ENCODE measurements around the gene ARMCX4. TPM values are rescaled to one million over a fixed set of nuclear protein-coding genes. Genes with fewer than 3 reads are reported as not detected.
"Not testable (repeated sequence)": the region's sequence is repeated elsewhere in the genome, so short reads cannot be mapped to it uniquely, and the experiment has no call there.

The ARMCX4 gene
- total RNA-seq, 1 experiment from 2014 or later: 5.0 TPM

GRCh38 chrX:101488796-101489195, 3.5 kb downstream of the ARMCX4 start:
- no peaks in the 10 kb centered on the region for H3K36me3 Mint-ChIP-seq (ENCODE audit: insufficient read depth, unreplicated experiment)
- H3K9me3 Mint-ChIP-seq (ENCODE audit: unreplicated experiment): no peaks in the 10 kb centered on the region
- H3K4me3 Mint-ChIP-seq (ENCODE audit: unreplicated experiment): no peak overlapping the region
- DNase-seq: no peak
- H3K27me3 Mint-ChIP-seq (ENCODE audit: insufficient read depth, unreplicated experiment): no peaks in the 10 kb centered on the region
- POLR2A ChIA-PET: no interaction called here
- H3K4me3 ChIP-seq (ENCODE audit: low read depth, low read length): no peak overlapping the region
- no peaks in the 10 kb centered on the region for H3K27me3 ChIP-seq (replicated peaks; ENCODE audit: control insufficient read depth, insufficient read depth, low read length)
- H3K4me1 Mint-ChIP-seq (ENCODE audit: low read depth, unreplicated experiment): no peaks in the 10 kb centered on the region
- H3K27ac Mint-ChIP-seq (ENCODE audit: unreplicated experiment): no peak overlapping the region
- CTCF ChIA-PET: no interaction called here
- no peaks in the 10 kb centered on the region for H3K4me1 ChIP-seq
- BruUV-seq (replicated peaks): no TSS peak
- no peaks in the 10 kb centered on the region for H3K9me3 ChIP-seq
- intact Hi-C loops (cut with micrococcal nuclease; ENCODE audit: unreplicated experiment): no loop called here
- no peaks in the 10 kb centered on the region for H3K36me3 ChIP-seq (ENCODE audit: control insufficient read depth, insufficient read depth, low read length)
- no peak for TF ChIP-seq CTCF (IDR thresholded peaks at IDR 0.05; ENCODE audit: insufficient read depth in 1 of 2, low read depth in 1 of 2, low read length in 1 of 2, severe bottlenecking in 1 of 2, unreplicated experiment in 1 of 2)

- ChIA-PET POLR2A (no interaction called here), CTCF (no interaction called here)
- no peak overlapping the region for H3K4me3 Mint-ChIP-seq (ENCODE audit: unreplicated experiment)
- Histone ChIP-seq H3K9me3 (no peaks in the 10 kb centered on the region), H3K4me1 (no peaks in the 10 kb centered on the region), H3K36me3 (ENCODE audit: control insufficient read depth, insufficient read depth, low read length) (no peaks in the 10 kb centered on the region), H3K4me3 (ENCODE audit: low read depth, low read length) (no peak overlapping the region), H3K27me3 (replicated peaks; ENCODE audit: control insufficient read depth, insufficient read depth, low read length) (no peaks in the 10 kb centered on the region)
- no peaks in the 10 kb centered on the region for H3K36me3 Mint-ChIP-seq (ENCODE audit: insufficient read depth, unreplicated experiment)
- H3K27ac Mint-ChIP-seq (ENCODE audit: unreplicated experiment): no peak overlapping the region
- no TSS peak for BruUV-seq (replicated peaks)
- H3K27me3 Mint-ChIP-seq (ENCODE audit: insufficient read depth, unreplicated experiment): no peaks in the 10 kb centered on the region
- intact Hi-C loops (cut with micrococcal nuclease; ENCODE audit: unreplicated experiment): no loop called here
- no peaks in the 10 kb centered on the region for H3K9me3 Mint-ChIP-seq (ENCODE audit: unreplicated experiment)
- DNase-seq: no peak
- H3K4me1 Mint-ChIP-seq (ENCODE audit: low read depth, unreplicated experiment): no peaks in the 10 kb centered on the region
- no peak for TF ChIP-seq CTCF (IDR thresholded peaks at IDR 0.05; ENCODE audit: insufficient read depth in 1 of 2, low read depth in 1 of 2, low read length in 1 of 2, severe bottlenecking in 1 of 2, unreplicated experiment in 1 of 2)
Measured at GRCh38 chrX:101491943-101492342, 6.7 kb downstream of the ARMCX4 start.

- Mint-ChIP-seq H3K4me3 (ENCODE audit: unreplicated experiment) (no peak overlapping the region), H3K27me3 (ENCODE audit: insufficient read depth, unreplicated experiment) (no peaks in the 10 kb centered on the region), H3K4me1 (ENCODE audit: low read depth, unreplicated experiment) (no peaks in the 10 kb centered on the region), H3K9me3 (ENCODE audit: unreplicated experiment) (no peaks in the 10 kb centered on the region), H3K36me3 (ENCODE audit: insufficient read depth, unreplicated experiment) (no peaks in the 10 kb centered on the region), H3K27ac (ENCODE audit: unreplicated experiment) (no peak overlapping the region)
- DNase-seq: no peak
- intact Hi-C loops (cut with micrococcal nuclease; ENCODE audit: unreplicated experiment): no loop called here
- Histone ChIP-seq H3K27me3 (replicated peaks; ENCODE audit: control insufficient read depth, insufficient read depth, low read length) (no peaks in the 10 kb centered on the region), H3K4me1 (no peaks in the 10 kb centered on the region), H3K36me3 (ENCODE audit: control insufficient read depth, insufficient read depth, low read length) (no peaks in the 10 kb centered on the region), H3K4me3 (ENCODE audit: low read depth, low read length) (no peak overlapping the region), H3K9me3 (no peaks in the 10 kb centered on the region)
- CTCF ChIA-PET: no interaction called here
- no peak for TF ChIP-seq CTCF (IDR thresholded peaks at IDR 0.05; ENCODE audit: insufficient read depth in 1 of 2, low read depth in 1 of 2, low read length in 1 of 2, severe bottlenecking in 1 of 2, unreplicated experiment in 1 of 2)
- POLR2A ChIA-PET: no interaction called here
- no TSS peak for BruUV-seq (replicated peaks)
Measured at GRCh38 chrX:101493225-101493624, 8.0 kb downstream of the ARMCX4 start.

- H3K9me3 ChIP-seq; H3K27ac Mint-ChIP-seq (ENCODE audit: unreplicated experiment); H3K27me3 Mint-ChIP-seq (ENCODE audit: insufficient read depth, unreplicated experiment); intact Hi-C loops (cut with micrococcal nuclease; ENCODE audit: unreplicated experiment); H3K36me3 ChIP-seq (ENCODE audit: control insufficient read depth, insufficient read depth, low read length); POLR2A ChIA-PET; BruUV-seq (replicated peaks); DNase-seq; H3K36me3 Mint-ChIP-seq (ENCODE audit: insufficient read depth, unreplicated experiment); H3K4me3 Mint-ChIP-seq (ENCODE audit: unreplicated experiment); H3K4me1 ChIP-seq; H3K9me3 Mint-ChIP-seq (ENCODE audit: unreplicated experiment); CTCF ChIA-PET; H3K27me3 ChIP-seq (replicated peaks; ENCODE audit: control insufficient read depth, insufficient read depth, low read length); H3K4me1 Mint-ChIP-seq (ENCODE audit: low read depth, unreplicated experiment); H3K4me3 ChIP-seq (ENCODE audit: low read depth, low read length): not testable (repeated sequence)
Measured at GRCh38 chrX:101502929-101503328, 17.7 kb downstream of the ARMCX4 start.

All from Caco-2 (cell line).